ENCODE measurements around the gene SENP8. TPM values are rescaled to one million over a fixed set of nuclear protein-coding genes. Genes with fewer than 3 reads are reported as not detected.

SENP8 gene
- total and polyA plus RNA-seq, 2 of the 13 experiments (the other 11 are each of a cell fraction or from before 2014, with no cell fraction given), result 2.7 to 3.0 TPM

DNA sequence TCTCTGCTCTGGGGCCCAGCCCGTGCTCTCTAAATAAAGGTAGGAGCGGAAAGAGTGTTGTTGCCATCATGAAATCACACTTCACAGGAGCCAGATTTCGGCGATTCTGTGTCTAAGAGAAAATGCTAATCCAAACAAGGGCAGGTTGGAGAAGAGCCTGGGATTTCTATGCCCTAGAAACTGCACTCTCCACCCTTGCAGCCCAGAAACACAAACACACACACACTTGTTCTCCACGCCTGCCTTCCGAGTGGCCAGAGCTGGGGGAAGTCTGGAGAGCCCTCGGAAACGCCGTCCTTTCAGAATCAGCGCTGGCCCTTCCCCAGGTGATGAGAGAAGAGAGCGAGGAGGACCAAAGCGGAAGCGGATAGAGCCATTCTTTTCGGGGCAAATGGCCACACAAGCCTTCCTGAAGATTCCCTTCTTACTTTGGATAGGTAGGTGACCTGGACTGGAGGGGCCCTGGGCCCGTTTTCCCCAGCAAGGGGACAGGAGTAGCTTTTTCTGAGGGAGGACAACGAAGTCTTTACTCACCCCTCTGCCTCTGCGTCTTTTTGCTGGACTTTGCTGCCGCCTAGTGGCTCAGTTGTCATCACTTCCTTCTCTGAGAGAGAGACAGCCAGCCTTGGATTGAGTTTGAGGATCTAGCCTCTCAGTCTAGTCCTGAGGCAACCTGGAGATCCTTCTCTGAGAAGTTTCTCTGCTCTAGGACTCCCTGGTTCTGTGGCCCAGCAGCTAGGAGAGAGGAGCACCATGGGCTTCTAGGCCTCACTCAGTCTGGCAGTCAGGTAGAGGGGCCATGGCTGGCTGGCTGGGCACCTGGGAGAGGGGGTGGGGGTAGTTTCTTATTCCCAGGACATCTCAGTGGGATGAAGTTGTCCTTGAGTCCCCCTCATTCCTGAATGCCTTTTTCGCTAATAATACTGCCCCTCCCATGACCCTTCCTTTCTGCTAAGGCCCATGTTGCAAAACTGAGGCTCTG, 37.7 kb downstream of the SENP8 start (continued):
- TF ChIP-seq, protein P1, sequence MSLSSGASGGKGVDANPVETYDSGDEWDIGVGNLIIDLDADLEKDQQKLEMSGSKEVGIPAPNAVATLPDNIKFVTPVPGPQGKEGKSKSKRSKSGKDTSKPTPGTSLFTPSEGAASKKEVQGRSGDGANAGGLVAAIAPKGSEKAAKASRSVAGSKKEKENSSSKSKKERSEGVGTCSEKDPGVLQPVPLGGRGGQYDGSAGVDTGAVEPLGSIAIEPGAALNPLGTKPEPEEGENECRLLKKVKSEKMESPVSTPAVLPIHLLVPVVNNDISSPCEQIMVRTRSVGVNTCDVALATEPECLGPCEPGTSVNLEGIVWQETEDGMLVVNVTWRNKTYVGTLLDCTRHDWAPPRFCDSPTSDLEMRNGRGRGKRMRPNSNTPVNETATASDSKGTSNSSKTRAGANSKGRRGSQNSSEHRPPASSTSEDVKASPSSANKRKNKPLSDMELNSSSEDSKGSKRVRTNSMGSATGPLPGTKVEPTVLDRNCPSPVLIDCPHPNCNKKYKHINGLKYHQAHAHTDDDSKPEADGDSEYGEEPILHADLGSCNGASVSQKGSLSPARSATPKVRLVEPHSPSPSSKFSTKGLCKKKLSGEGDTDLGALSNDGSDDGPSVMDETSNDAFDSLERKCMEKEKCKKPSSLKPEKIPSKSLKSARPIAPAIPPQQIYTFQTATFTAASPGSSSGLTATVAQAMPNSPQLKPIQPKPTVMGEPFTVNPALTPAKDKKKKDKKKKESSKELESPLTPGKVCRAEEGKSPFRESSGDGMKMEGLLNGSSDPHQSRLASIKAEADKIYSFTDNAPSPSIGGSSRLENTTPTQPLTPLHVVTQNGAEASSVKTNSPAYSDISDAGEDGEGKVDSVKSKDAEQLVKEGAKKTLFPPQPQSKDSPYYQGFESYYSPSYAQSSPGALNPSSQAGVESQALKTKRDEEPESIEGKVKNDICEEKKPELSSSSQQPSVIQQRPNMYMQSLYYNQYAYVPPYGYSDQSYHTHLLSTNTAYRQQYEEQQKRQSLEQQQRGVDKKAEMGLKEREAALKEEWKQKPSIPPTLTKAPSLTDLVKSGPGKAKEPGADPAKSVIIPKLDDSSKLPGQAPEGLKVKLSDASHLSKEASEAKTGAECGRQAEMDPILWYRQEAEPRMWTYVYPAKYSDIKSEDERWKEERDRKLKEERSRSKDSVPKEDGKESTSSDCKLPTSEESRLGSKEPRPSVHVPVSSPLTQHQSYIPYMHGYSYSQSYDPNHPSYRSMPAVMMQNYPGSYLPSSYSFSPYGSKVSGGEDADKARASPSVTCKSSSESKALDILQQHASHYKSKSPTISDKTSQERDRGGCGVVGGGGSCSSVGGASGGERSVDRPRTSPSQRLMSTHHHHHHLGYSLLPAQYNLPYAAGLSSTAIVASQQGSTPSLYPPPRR (CRISPR knock-in tag; IDR thresholded peaks at IDR 0.05; ENCODE audit: borderline replicate concordance), result no peak
- TF ChIP-seq, protein P2, sequence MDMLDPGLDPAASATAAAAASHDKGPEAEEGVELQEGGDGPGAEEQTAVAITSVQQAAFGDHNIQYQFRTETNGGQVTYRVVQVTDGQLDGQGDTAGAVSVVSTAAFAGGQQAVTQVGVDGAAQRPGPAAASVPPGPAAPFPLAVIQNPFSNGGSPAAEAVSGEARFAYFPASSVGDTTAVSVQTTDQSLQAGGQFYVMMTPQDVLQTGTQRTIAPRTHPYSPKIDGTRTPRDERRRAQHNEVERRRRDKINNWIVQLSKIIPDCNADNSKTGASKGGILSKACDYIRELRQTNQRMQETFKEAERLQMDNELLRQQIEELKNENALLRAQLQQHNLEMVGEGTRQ (IDR thresholded peaks at IDR 0.05; ENCODE audit: low read depth, low read length), result no peak
- TF ChIP-seq, protein P2 (CRISPR knock-in tag; IDR thresholded peaks at IDR 0.05; ENCODE audit: borderline replicate concordance), result no peak
- no peak for TF ChIP-seq RXRB (CRISPR knock-in tag; IDR thresholded peaks at IDR 0.05; ENCODE audit: borderline replicate concordance)
- TF ChIP-seq TMF1 (CRISPR knock-in tag; IDR thresholded peaks at IDR 0.05; ENCODE audit: low read depth), result no peak
- no peak for TF ChIP-seq AKAP8 (CRISPR knock-in tag; IDR thresholded peaks at IDR 0.05)
- TF ChIP-seq, protein P3, sequence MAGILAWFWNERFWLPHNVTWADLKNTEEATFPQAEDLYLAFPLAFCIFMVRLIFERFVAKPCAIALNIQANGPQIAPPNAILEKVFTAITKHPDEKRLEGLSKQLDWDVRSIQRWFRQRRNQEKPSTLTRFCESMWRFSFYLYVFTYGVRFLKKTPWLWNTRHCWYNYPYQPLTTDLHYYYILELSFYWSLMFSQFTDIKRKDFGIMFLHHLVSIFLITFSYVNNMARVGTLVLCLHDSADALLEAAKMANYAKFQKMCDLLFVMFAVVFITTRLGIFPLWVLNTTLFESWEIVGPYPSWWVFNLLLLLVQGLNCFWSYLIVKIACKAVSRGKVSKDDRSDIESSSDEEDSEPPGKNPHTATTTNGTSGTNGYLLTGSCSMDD (CRISPR knock-in tag; IDR thresholded peaks at IDR 0.05), result no peak
- 0 out of 2 replicates have a peak, but pooled peaks have one; percentile 24 for TF ChIP-seq SALL1 (CRISPR knock-in tag; IDR thresholded peaks at IDR 0.05)
- no peak for TF ChIP-seq ARNT2 (CRISPR knock-in tag; IDR thresholded peaks at IDR 0.05; ENCODE audit: low read depth)
- TF ChIP-seq GABPA (IDR thresholded peaks at IDR 0.05; ENCODE audit: low read depth, low read length), result no peak
- no peak for TF ChIP-seq GABPA (CRISPR knock-in tag; IDR thresholded peaks at IDR 0.05; ENCODE audit: low read depth)
- no peak for TF ChIP-seq ZNF775 (CRISPR knock-in tag; IDR thresholded peaks at IDR 0.05; ENCODE audit: borderline replicate concordance)
- TF ChIP-seq, protein P4, sequence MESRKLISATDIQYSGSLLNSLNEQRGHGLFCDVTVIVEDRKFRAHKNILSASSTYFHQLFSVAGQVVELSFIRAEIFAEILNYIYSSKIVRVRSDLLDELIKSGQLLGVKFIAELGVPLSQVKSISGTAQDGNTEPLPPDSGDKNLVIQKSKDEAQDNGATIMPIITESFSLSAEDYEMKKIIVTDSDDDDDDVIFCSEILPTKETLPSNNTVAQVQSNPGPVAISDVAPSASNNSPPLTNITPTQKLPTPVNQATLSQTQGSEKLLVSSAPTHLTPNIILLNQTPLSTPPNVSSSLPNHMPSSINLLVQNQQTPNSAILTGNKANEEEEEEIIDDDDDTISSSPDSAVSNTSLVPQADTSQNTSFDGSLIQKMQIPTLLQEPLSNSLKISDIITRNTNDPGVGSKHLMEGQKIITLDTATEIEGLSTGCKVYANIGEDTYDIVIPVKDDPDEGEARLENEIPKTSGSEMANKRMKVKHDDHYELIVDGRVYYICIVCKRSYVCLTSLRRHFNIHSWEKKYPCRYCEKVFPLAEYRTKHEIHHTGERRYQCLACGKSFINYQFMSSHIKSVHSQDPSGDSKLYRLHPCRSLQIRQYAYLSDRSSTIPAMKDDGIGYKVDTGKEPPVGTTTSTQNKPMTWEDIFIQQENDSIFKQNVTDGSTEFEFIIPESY (CRISPR knock-in tag; IDR thresholded peaks at IDR 0.05), result no peak
- 0 out of 2 replicates have a peak, but pooled peaks have one; percentile 26 for TF ChIP-seq ZNF891 (CRISPR knock-in tag; IDR thresholded peaks at IDR 0.05)
- TF ChIP-seq, protein P5, sequence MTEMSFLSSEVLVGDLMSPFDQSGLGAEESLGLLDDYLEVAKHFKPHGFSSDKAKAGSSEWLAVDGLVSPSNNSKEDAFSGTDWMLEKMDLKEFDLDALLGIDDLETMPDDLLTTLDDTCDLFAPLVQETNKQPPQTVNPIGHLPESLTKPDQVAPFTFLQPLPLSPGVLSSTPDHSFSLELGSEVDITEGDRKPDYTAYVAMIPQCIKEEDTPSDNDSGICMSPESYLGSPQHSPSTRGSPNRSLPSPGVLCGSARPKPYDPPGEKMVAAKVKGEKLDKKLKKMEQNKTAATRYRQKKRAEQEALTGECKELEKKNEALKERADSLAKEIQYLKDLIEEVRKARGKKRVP (CRISPR knock-in tag; IDR thresholded peaks at IDR 0.05), result no peak
- no peak for TF ChIP-seq FOSL2 (CRISPR knock-in tag; IDR thresholded peaks at IDR 0.05)
- TF ChIP-seq SATB2 (CRISPR knock-in tag; IDR thresholded peaks at IDR 0.05), result no peak
- TF ChIP-seq MXD4 (CRISPR knock-in tag; IDR thresholded peaks at IDR 0.05), result no peak

Data from HepG2 (cell line).